ENCODE data around the gene ARHGAP6. TPM values are rescaled to one million over a fixed set of nuclear protein-coding genes. Genes with fewer than 3 reads are reported as not detected.

The ARHGAP6 gene
- total RNA-seq, 1 experiment from 2014 or later, result 0.10 TPM

- BruUV-seq (replicated peaks), result no TSS peak
- Histone ChIP-seq H3K27ac (ENCODE audit: low read depth, low read length) (no peak overlapping the region), H2AFZ (ENCODE audit: low read depth, low read length, poor library complexity, severe bottlenecking) (no peak overlapping the region), H3K27me3 (ENCODE audit: insufficient read depth, low read length) (no peaks in the 10 kb centered on the region), H3K4me3 (replicated peaks in 1 of 2; ENCODE audit: low read depth in 1 of 2, low read length in 2 of 2) (no peak overlapping the region), H4K20me1 (ENCODE audit: insufficient read depth) (no peaks in the 10 kb centered on the region), H3K9ac (ENCODE audit: low read length) (no peak overlapping the region), H3K4me1 (ENCODE audit: control insufficient read depth in 1 of 2, insufficient read depth in 2 of 2, low read length in 2 of 2) (no peaks in the 10 kb centered on the region), H3K4me2 (ENCODE audit: low read length) (no peak overlapping the region), H3K79me2 (ENCODE audit: insufficient read depth, low read length) (no peaks in the 10 kb centered on the region), H3K9me2 (ENCODE audit: insufficient read depth) (no peaks in the 10 kb centered on the region), H3K9me3 (ENCODE audit: control insufficient read depth in 1 of 2, insufficient read depth in 1 of 2, low read depth in 1 of 2, low read length in 2 of 2) (no peaks in the 10 kb centered on the region), H3K36me3 (ENCODE audit: control insufficient read depth in 1 of 2, insufficient read depth in 2 of 2, low read length in 2 of 2) (no peaks in the 10 kb centered on the region)
- ATAC-seq (no peak), DNase-seq (ENCODE audit: low read depth, low spot score) (no peak)
- CTCF ChIA-PET, result no interaction called here
- POLR2A ChIA-PET, result no interaction called here
- intact Hi-C loops (cut with micrococcal nuclease), result no loop called here
- RAD21 ChIA-PET (ENCODE audit: low non-redundant PET in 1 of 2, low total read pairs in 2 of 2, uncharacterized antibody in 2 of 2, unreplicated experiment in 2 of 2), result no interaction called here
- no peak for TF ChIP-seq EGR1 (IDR thresholded peaks at IDR 0.05; ENCODE audit: low read depth)
- no peak for TF ChIP-seq YY1 (IDR thresholded peaks at IDR 0.05; ENCODE audit: extremely low read depth, insufficient replicate concordance, low read depth, low read length)
- TF ChIP-seq JUND (IDR thresholded peaks at IDR 0.05), result no peak
- no peak for TF ChIP-seq ZFX (IDR thresholded peaks at IDR 0.05)
- no peak for TF ChIP-seq TCF7L2 (IDR thresholded peaks at IDR 0.05; ENCODE audit: borderline replicate concordance, extremely low read depth, insufficient read depth, insufficient read length)
- no peak for TF ChIP-seq EZH2phosphoT487 (IDR thresholded peaks at IDR 0.05; ENCODE audit: borderline replicate concordance)
Observed at GRCh38 chrX:11670316-11670715, 4.6 kb upstream of the ARHGAP6 start.

- no peak overlapping the region for H3K4me3 ChIP-seq (replicated peaks in 1 of 2; ENCODE audit: low read depth in 1 of 2, low read length in 2 of 2)
- H3K79me2 ChIP-seq (ENCODE audit: insufficient read depth, low read length), result no peaks in the 10 kb centered on the region
- no peaks in the 10 kb centered on the region for H3K36me3 ChIP-seq (ENCODE audit: control insufficient read depth in 1 of 2, insufficient read depth in 2 of 2, low read length in 2 of 2)
- no peaks in the 10 kb centered on the region for H3K9me2 ChIP-seq (ENCODE audit: insufficient read depth)
- no peaks in the 10 kb centered on the region for H4K20me1 ChIP-seq (ENCODE audit: insufficient read depth)
- CTCF ChIA-PET, result no interaction called here
- H3K9me3 ChIP-seq (ENCODE audit: control insufficient read depth in 1 of 2, insufficient read depth in 1 of 2, low read depth in 1 of 2, low read length in 2 of 2), result no peaks in the 10 kb centered on the region
- DNase-seq (ENCODE audit: low read depth, low spot score) (no peak), ATAC-seq (no peak)
- no TSS peak for BruUV-seq (replicated peaks)
- intact Hi-C loops (cut with micrococcal nuclease), result no loop called here
- POLR2A ChIA-PET, result no interaction called here
- H3K4me2 ChIP-seq (ENCODE audit: low read length), result no peak overlapping the region
- no peaks in the 10 kb centered on the region for H3K27me3 ChIP-seq (ENCODE audit: insufficient read depth, low read length)
- no peak overlapping the region for H3K9ac ChIP-seq (ENCODE audit: low read length)
- no peak overlapping the region for H2AFZ ChIP-seq (ENCODE audit: low read depth, low read length, poor library complexity, severe bottlenecking)
- no peaks in the 10 kb centered on the region for H3K4me1 ChIP-seq (ENCODE audit: control insufficient read depth in 1 of 2, insufficient read depth in 2 of 2, low read length in 2 of 2)
- H3K27ac ChIP-seq (ENCODE audit: low read depth, low read length), result no peak overlapping the region
- RAD21 ChIA-PET (ENCODE audit: low non-redundant PET in 1 of 2, low total read pairs in 2 of 2, uncharacterized antibody in 2 of 2, unreplicated experiment in 2 of 2), result no interaction called here
- no peak for TF ChIP-seq POLR2AphosphoS5 (IDR thresholded peaks at IDR 0.05; ENCODE audit: low read depth, low read length)
- TF ChIP-seq CBX3 (IDR thresholded peaks at IDR 0.05; ENCODE audit: low read depth), result no peak
- no peak for TF ChIP-seq SP1 (IDR thresholded peaks at IDR 0.05; ENCODE audit: low read depth)
- no peak for TF ChIP-seq MAX (IDR thresholded peaks at IDR 0.05)
- no peak for TF ChIP-seq POLR2A (IDR thresholded peaks at IDR 0.05; ENCODE audit: borderline replicate concordance, extremely low read depth, insufficient read depth, insufficient read length)
- TF ChIP-seq, protein P1, sequence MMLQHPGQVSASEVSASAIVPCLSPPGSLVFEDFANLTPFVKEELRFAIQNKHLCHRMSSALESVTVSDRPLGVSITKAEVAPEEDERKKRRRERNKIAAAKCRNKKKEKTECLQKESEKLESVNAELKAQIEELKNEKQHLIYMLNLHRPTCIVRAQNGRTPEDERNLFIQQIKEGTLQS (IDR thresholded peaks at IDR 0.05), result no peak
- TF ChIP-seq ELF1 (IDR thresholded peaks at IDR 0.05; ENCODE audit: borderline replicate concordance, low read depth), result no peak
- no peak for TF ChIP-seq ZFX (IDR thresholded peaks at IDR 0.05)
- no peak for TF ChIP-seq SIN3A (IDR thresholded peaks at IDR 0.05; ENCODE audit: low read depth)
- no peak for TF ChIP-seq TCF7L2 (IDR thresholded peaks at IDR 0.05; ENCODE audit: borderline replicate concordance, extremely low read depth, insufficient read depth, insufficient read length)
- TF ChIP-seq CEBPB (IDR thresholded peaks at IDR 0.05; ENCODE audit: low read depth), result no peak
- no peak for TF ChIP-seq REST (IDR thresholded peaks at IDR 0.05; ENCODE audit: low read depth)
- no peak for TF ChIP-seq RAD21 (IDR thresholded peaks at IDR 0.05; ENCODE audit: low read depth)
- no peak for TF ChIP-seq JUND (IDR thresholded peaks at IDR 0.05)
Observed at GRCh38 chrX:11666952-11667685, 1.4 kb upstream of the ARHGAP6 start.

All from HCT116 (cell line).